ENCODE data around the gene UBL3.

UBL3 gene

GRCh38 chr13:29753618-29754472 lies 96.6 kb downstream of the UBL3 start:
- H2AK5ac ChIP-seq (ENCODE audit: low read length), result no peak overlapping the region
- H3K79me2 ChIP-seq (ENCODE audit: control insufficient read depth, insufficient read depth, low read length), result no peaks in the 10 kb centered on the region
- no CpG with 5 or more reads among the region's 10 CpGs for WGBS (ENCODE audit: extremely low coverage, insufficient coverage, low lambda C conversion rate)
- no peaks in the 10 kb centered on the region for H3K36me3 ChIP-seq (ENCODE audit: control insufficient read depth, insufficient read depth, low read length)
- H4K5ac ChIP-seq (ENCODE audit: low read length), result no peak overlapping the region
- H2BK120ac ChIP-seq (ENCODE audit: low read depth, low read length), result no peak overlapping the region
- H3K79me1 ChIP-seq (ENCODE audit: low read length), result no peaks in the 10 kb centered on the region
- H4K8ac ChIP-seq (ENCODE audit: low read depth, low read length), result no peak overlapping the region
- H3K18ac ChIP-seq (ENCODE audit: low read length), result peak overlapping the region; percentile 61
- no peak overlapping the region for H3K27ac ChIP-seq (ENCODE audit: low read depth, low read length)
- no peaks in the 10 kb centered on the region for H3K4me1 ChIP-seq (ENCODE audit: control insufficient read depth, low read depth, low read length)
- no peak overlapping the region for H3K56ac ChIP-seq (ENCODE audit: low read length)
- H3K4ac ChIP-seq (ENCODE audit: low read depth, low read length), result no peak overlapping the region
- no peak overlapping the region for H3K4me2 ChIP-seq (ENCODE audit: low read length)
- no peaks in the 10 kb centered on the region for H3K27me3 ChIP-seq (ENCODE audit: insufficient read depth, low read length, poor library complexity)
- no peak overlapping the region for H2BK15ac ChIP-seq (replicated peaks; ENCODE audit: low read depth)
- no peak overlapping the region for H3K9ac ChIP-seq (ENCODE audit: low read length)
- no peak overlapping the region for H2BK5ac ChIP-seq (ENCODE audit: low read length)
- H3K4me3 ChIP-seq (ENCODE audit: low read length), result no peak overlapping the region
- no peak overlapping the region for H3K23ac ChIP-seq (ENCODE audit: low read length)
- DNase-seq, result no peak

GRCh38 chr13:29752175-29752574 lies 98.2 kb downstream of the UBL3 start:
- H2BK5ac ChIP-seq (ENCODE audit: low read length), result no peak overlapping the region
- H2BK15ac ChIP-seq (replicated peaks; ENCODE audit: low read depth), result no peak overlapping the region
- no peak overlapping the region for H2AK5ac ChIP-seq (ENCODE audit: low read length)
- H3K56ac ChIP-seq (ENCODE audit: low read length), result no peak overlapping the region
- no peaks in the 10 kb centered on the region for H3K36me3 ChIP-seq (ENCODE audit: control insufficient read depth, insufficient read depth, low read length)
- no peak overlapping the region for H4K8ac ChIP-seq (ENCODE audit: low read depth, low read length)
- H3K18ac ChIP-seq (ENCODE audit: low read length), result no peak overlapping the region
- WGBS (ENCODE audit: extremely low coverage, insufficient coverage, low lambda C conversion rate), result no CpG with 5 or more reads among the region's 4 CpGs
- no peaks in the 10 kb centered on the region for H3K4me1 ChIP-seq (ENCODE audit: control insufficient read depth, low read depth, low read length)
- no peak overlapping the region for H3K4me3 ChIP-seq (ENCODE audit: low read length)
- H3K23ac ChIP-seq (ENCODE audit: low read length), result no peak overlapping the region
- no peak overlapping the region for H4K5ac ChIP-seq (ENCODE audit: low read length)
- no peak for DNase-seq
- no peaks in the 10 kb centered on the region for H3K27me3 ChIP-seq (ENCODE audit: insufficient read depth, low read length, poor library complexity)
- no peaks in the 10 kb centered on the region for H3K79me2 ChIP-seq (ENCODE audit: control insufficient read depth, insufficient read depth, low read length)
- no peak overlapping the region for H2BK120ac ChIP-seq (ENCODE audit: low read depth, low read length)
- no peak overlapping the region for H3K27ac ChIP-seq (ENCODE audit: low read depth, low read length)
- H3K4me2 ChIP-seq (ENCODE audit: low read length), result no peak overlapping the region
- H3K9ac ChIP-seq (ENCODE audit: low read length), result no peak overlapping the region
- no peaks in the 10 kb centered on the region for H3K79me1 ChIP-seq (ENCODE audit: low read length)
- H3K4ac ChIP-seq (ENCODE audit: low read depth, low read length), result peak overlapping the region; percentile 70

GRCh38 chr13:29750183-29750530 lies 100.3 kb downstream of the UBL3 start:
- Histone ChIP-seq H3K18ac (ENCODE audit: low read length) (no peak overlapping the region), H3K4me3 (ENCODE audit: low read length) (no peak overlapping the region), H3K79me2 (ENCODE audit: control insufficient read depth, insufficient read depth, low read length) (no peaks in the 10 kb centered on the region), H3K27ac (ENCODE audit: low read depth, low read length) (no peak overlapping the region), H4K5ac (ENCODE audit: low read length) (no peak overlapping the region), H3K56ac (ENCODE audit: low read length) (no peak overlapping the region), H2AK5ac (ENCODE audit: low read length) (no peak overlapping the region), H3K9ac (ENCODE audit: low read length) (no peak overlapping the region), H3K27me3 (ENCODE audit: insufficient read depth, low read length, poor library complexity) (no peaks in the 10 kb centered on the region), H3K79me1 (ENCODE audit: low read length) (no peaks in the 10 kb centered on the region), H3K23ac (ENCODE audit: low read length) (no peak overlapping the region), H3K36me3 (ENCODE audit: control insufficient read depth, insufficient read depth, low read length) (no peaks in the 10 kb centered on the region), H3K4ac (ENCODE audit: low read depth, low read length) (no peak overlapping the region), H4K8ac (ENCODE audit: low read depth, low read length) (no peak overlapping the region), H2BK15ac (replicated peaks; ENCODE audit: low read depth) (no peak overlapping the region), H3K4me1 (ENCODE audit: control insufficient read depth, low read depth, low read length) (no peaks in the 10 kb centered on the region), H3K4me2 (ENCODE audit: low read length) (no peak overlapping the region), H2BK5ac (ENCODE audit: low read length) (no peak overlapping the region), H2BK120ac (ENCODE audit: low read depth, low read length) (no peak overlapping the region)
- no CpG with 5 or more reads among the region's 5 CpGs for whole genome bisulfite sequencing (ENCODE audit: extremely low coverage, insufficient coverage, low lambda C conversion rate)
- no peak for DNase-seq

- Histone ChIP-seq H2BK15ac (replicated peaks; ENCODE audit: low read depth) (no peak overlapping the region), H3K79me1 (ENCODE audit: low read length) (no peaks in the 10 kb centered on the region), H3K23ac (ENCODE audit: low read length) (no peak overlapping the region), H3K27me3 (ENCODE audit: insufficient read depth, low read length, poor library complexity) (no peaks in the 10 kb centered on the region), H3K79me2 (ENCODE audit: control insufficient read depth, insufficient read depth, low read length) (no peaks in the 10 kb centered on the region), H3K36me3 (ENCODE audit: control insufficient read depth, insufficient read depth, low read length) (no peaks in the 10 kb centered on the region), H3K4me2 (ENCODE audit: low read length) (no peak overlapping the region), H3K4ac (ENCODE audit: low read depth, low read length) (no peak overlapping the region), H4K5ac (ENCODE audit: low read length) (no peak overlapping the region), H4K8ac (ENCODE audit: low read depth, low read length) (no peak overlapping the region), H2BK120ac (ENCODE audit: low read depth, low read length) (no peak overlapping the region), H3K56ac (ENCODE audit: low read length) (no peak overlapping the region), H2BK5ac (ENCODE audit: low read length) (no peak overlapping the region), H3K4me3 (ENCODE audit: low read length) (no peak overlapping the region), H3K9ac (ENCODE audit: low read length) (no peak overlapping the region), H2AK5ac (ENCODE audit: low read length) (no peak overlapping the region), H3K4me1 (ENCODE audit: control insufficient read depth, low read depth, low read length) (no peaks in the 10 kb centered on the region), H3K18ac (ENCODE audit: low read length) (no peak overlapping the region), H3K27ac (ENCODE audit: low read depth, low read length) (no peak overlapping the region)
- no peak for DNase-seq
- WGBS (ENCODE audit: extremely low coverage, insufficient coverage, low lambda C conversion rate), result no CpG with 5 or more reads among the region's 6 CpGs
These were observed 100.8 kb downstream of the UBL3 start for GRCh38 chr13:29749401-29750182.

- Histone ChIP-seq H2BK120ac (ENCODE audit: low read depth, low read length) (no peak overlapping the region), H3K79me1 (ENCODE audit: low read length) (no peaks in the 10 kb centered on the region), H3K79me2 (ENCODE audit: control insufficient read depth, insufficient read depth, low read length) (no peaks in the 10 kb centered on the region), H3K56ac (ENCODE audit: low read length) (no peak overlapping the region), H2BK15ac (replicated peaks; ENCODE audit: low read depth) (no peak overlapping the region), H3K4me3 (ENCODE audit: low read length) (no peak overlapping the region), H3K23ac (ENCODE audit: low read length) (no peak overlapping the region), H2BK5ac (ENCODE audit: low read length) (no peak overlapping the region), H3K4ac (ENCODE audit: low read depth, low read length) (no peak overlapping the region), H4K5ac (ENCODE audit: low read length) (no peak overlapping the region), H3K4me1 (ENCODE audit: control insufficient read depth, low read depth, low read length) (no peaks in the 10 kb centered on the region), H3K4me2 (ENCODE audit: low read length) (no peak overlapping the region), H3K9ac (ENCODE audit: low read length) (no peak overlapping the region), H2AK5ac (ENCODE audit: low read length) (no peak overlapping the region), H3K27me3 (ENCODE audit: insufficient read depth, low read length, poor library complexity) (no peaks in the 10 kb centered on the region), H3K27ac (ENCODE audit: low read depth, low read length) (no peak overlapping the region), H4K8ac (ENCODE audit: low read depth, low read length) (no peak overlapping the region), H3K18ac (ENCODE audit: low read length) (no peak overlapping the region), H3K36me3 (ENCODE audit: control insufficient read depth, insufficient read depth, low read length) (no peaks in the 10 kb centered on the region)
- no peak for DNase-seq
- WGBS (ENCODE audit: extremely low coverage, insufficient coverage, low lambda C conversion rate), result no CpG with 5 or more reads among the region's 3 CpGs
These were observed 102.3 kb downstream of the UBL3 start for GRCh38 chr13:29748097-29748496.

Data from mesendoderm (in vitro differentiated cells).